Fibroblast of skin of scalp (primary cell): ENCODE results near the gene RELL1.
A peak's percentile ranks its signal among the peaks of the same experiment; 100 is the strongest.

Experiments used
- DNase-seq: peaks from one replicate; pipeline ENCODE4 v3.0.0-alpha.2; 2013

RELL1 gene

GRCh38 chr4:37665333-37666320, 20.5 kb downstream of the RELL1 start:
- no peak for DNase-seq

GRCh38 chr4:37664696-37665095, 21.5 kb downstream of the RELL1 start:
- DNase-seq: no peak

- no peak for DNase-seq
These were observed 22.6 kb downstream of the RELL1 start for GRCh38 chr4:37663552-37663951.

- no peak for DNase-seq
These were observed 23.2 kb downstream of the RELL1 start for GRCh38 chr4:37662861-37663390.

- no peak for DNase-seq
These were observed 23.9 kb downstream of the RELL1 start for GRCh38 chr4:37662251-37662650.

- peak; percentile 48 for DNase-seq
These were observed 24.4 kb downstream of the RELL1 start for GRCh38 chr4:37661772-37662171.

GRCh38 chr4:37659696-37660095, 26.5 kb downstream of the RELL1 start:
- DNase-seq: no peak

GRCh38 chr4:37656649-37657048, 29.5 kb downstream of the RELL1 start:
- no peak for DNase-seq

- DNase-seq: no peak
These were observed 32.6 kb downstream of the RELL1 start for GRCh38 chr4:37653601-37654000.

- no peak for DNase-seq
These were observed 33.2 kb downstream of the RELL1 start for GRCh38 chr4:37652747-37653527.

GRCh38 chr4:37651781-37652377, 34.3 kb downstream of the RELL1 start:
- no peak for DNase-seq

GRCh38 chr4:37650481-37650880, 35.7 kb downstream of the RELL1 start:
- DNase-seq: no peak

- DNase-seq: no peak
These were observed 36.9 kb downstream of the RELL1 start for GRCh38 chr4:37649268-37649667.

GRCh38 chr4:37648084-37648817, 37.9 kb downstream of the RELL1 start:
- peak; percentile 54 for DNase-seq

GRCh38 chr4:37646247-37646646, 39.9 kb downstream of the RELL1 start:
- no peak for DNase-seq

- DNase-seq: no peak
These were observed 40.4 kb downstream of the RELL1 start for GRCh38 chr4:37645736-37646135.

GRCh38 chr4:37644962-37645361, 41.2 kb downstream of the RELL1 start:
- DNase-seq: peak; percentile 33

- no peak for DNase-seq
These were observed 44.0 kb downstream of the RELL1 start for GRCh38 chr4:37641886-37642849.

- no peak for DNase-seq
These were observed 44.8 kb downstream of the RELL1 start for GRCh38 chr4:37641352-37641751.

- no peak for DNase-seq
These were observed 46.5 kb downstream of the RELL1 start for GRCh38 chr4:37639551-37640285.
